Stomach (tissue), 4 donors: ENCODE results near the gene C4orf50.

Experiments
- CTCF ChIP-seq, 7 experiments: fragments of 450-650 bp in 4 of 7; fragments of 200-600 bp in 3 of 7; sonication (generic) in 3 of 7; IDR thresholded peaks; one replicate each; pipeline ENCODE4 v1.5.1; 2016 to 2019; ENCODE audit warnings: antibody characterized with exemption in 7 of 7, control low read depth in 2 of 7, mild to moderate bottlenecking in 1 of 7
- EP300 ChIP-seq: sonication (generic); formaldehyde crosslinking; IDR thresholded peaks from one replicate; pipeline ENCODE4 v1.6.1; 2017; ENCODE audit warnings: antibody characterized with exemption
- POLR2A ChIP-seq, 4 donors: fragments of 450-650 bp; IDR thresholded peaks; one replicate each; pipeline ENCODE4 v1.6.1; 2016; ENCODE audit warnings: antibody characterized with exemption in 4 of 4, control low read depth in 2 of 4, mild to moderate bottlenecking in 1 of 4, moderate library complexity in 1 of 4
- POLR2AphosphoS5 ChIP-seq, 3 donors: sonication (generic); formaldehyde crosslinking; IDR thresholded peaks; one replicate each; pipeline ENCODE4 v1.6.1; 2016; ENCODE audit warnings: antibody characterized with exemption in 3 of 3

GRCh38 chr4:5956285-5957021 lies 61.8 kb downstream of the C4orf50 start:
- TF ChIP-seq EP300 (no peak), CTCF (IDR thresholded peaks at IDR 0.05) (no peak), POLR2A (IDR thresholded peaks at IDR 0.05) (no peak), POLR2AphosphoS5 (IDR thresholded peaks at IDR 0.05) (no peak)
